ENCODE data around the gene FLT4. TPM values are rescaled to one million over a fixed set of nuclear protein-coding genes. Genes with fewer than 3 reads are reported as not detected.

FLT4 gene
- total RNA-seq, 6 experiments from 2014 or later: 5.3 to 15.1 (median 8.0) TPM

DNA sequence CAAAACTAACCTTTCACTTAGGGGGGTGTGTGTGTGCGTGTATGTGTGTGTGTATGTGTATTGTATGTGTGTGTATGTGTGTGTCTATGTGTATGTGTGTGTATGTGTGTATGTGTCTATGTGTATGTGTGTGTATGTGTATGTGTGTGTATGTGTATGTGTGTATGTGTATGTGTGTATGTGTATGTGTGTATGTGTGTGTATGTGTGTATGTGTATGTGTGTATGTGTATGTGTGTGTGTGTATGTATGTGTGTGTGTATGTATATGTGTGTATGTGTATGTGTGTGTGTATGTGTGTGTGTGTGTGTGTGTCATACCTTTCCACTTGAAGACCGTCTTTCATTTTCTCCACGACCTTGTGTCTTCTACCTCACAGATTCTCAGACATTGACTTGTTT is 20.8 kb upstream of the FLT4 start:
- ATAC-seq: no peak
- Histone ChIP-seq H3K27ac (no peak overlapping the region), H3K4me1 (no peaks in the 10 kb centered on the region), H3K36me3 (no peaks in the 10 kb centered on the region), H3K27me3 (peaks cover 3 to 6% of the 10 kb centered on the region in 2 donors), H3K9me3 (no peaks in the 10 kb centered on the region), H3K4me3 (no peak overlapping the region)
- intact Hi-C loops (cut with DNase I): no loop called here
- TF ChIP-seq CTCF (IDR thresholded peaks at IDR 0.05) (no peak), POLR2A (IDR thresholded peaks at IDR 0.05) (no peak)
- DNase-seq: no peak
- 86% methylated on average over 1 of the region's 3 CpGs for WGBS (ENCODE audit: insufficient coverage, low coverage, low lambda C conversion rate, missing lambda C conversion rate)

- no peaks in the 10 kb centered on the region for H3K36me3 ChIP-seq
- no peak for DNase-seq
- no peaks in the 10 kb centered on the region for H3K9me3 ChIP-seq
- ATAC-seq: no peak
- no peak for TF ChIP-seq POLR2A (IDR thresholded peaks at IDR 0.05)
- no peak for TF ChIP-seq CTCF (IDR thresholded peaks at IDR 0.05)
- no peaks in the 10 kb centered on the region for H3K4me1 ChIP-seq
- no peak overlapping the region for H3K27ac ChIP-seq
- 45% methylated on average over 3 of the region's 5 CpGs for WGBS (ENCODE audit: insufficient coverage, low coverage, low lambda C conversion rate, missing lambda C conversion rate)
- no peak overlapping the region for H3K4me3 ChIP-seq
- H3K27me3 ChIP-seq: peaks cover 3 to 6% of the 10 kb centered on the region in 2 donors
- intact Hi-C loops (cut with DNase I): no loop called here
These were observed 20.3 kb upstream of the FLT4 start for GRCh38 chr5:180669661-180670060.

- 56% methylated on average over 7 of the region's 17 CpGs for whole genome bisulfite sequencing (ENCODE audit: insufficient coverage, low coverage, low lambda C conversion rate, missing lambda C conversion rate)
- intact Hi-C loops (cut with DNase I): no loop called here
- no peak for DNase-seq
- peak in 2 of 4 donors; percentile 18 to 22 for ATAC-seq
- H3K4me1 ChIP-seq: no peaks in the 10 kb centered on the region
- H3K27me3 ChIP-seq: peaks cover 3 to 4% of the 10 kb centered on the region in 2 donors
- no peak for TF ChIP-seq CTCF (IDR thresholded peaks at IDR 0.05)
- no peak overlapping the region for H3K27ac ChIP-seq
- H3K36me3 ChIP-seq: no peaks in the 10 kb centered on the region
- no peak overlapping the region for H3K4me3 ChIP-seq
- no peaks in the 10 kb centered on the region for H3K9me3 ChIP-seq
These were observed 19.6 kb upstream of the FLT4 start for GRCh38 chr5:180668835-180669596.

GRCh38 chr5:180666812-180667211 is 17.4 kb upstream of the FLT4 start:
- 76% methylated on average over 9 of the region's 10 CpGs for whole genome bisulfite sequencing (ENCODE audit: insufficient coverage, low coverage, low lambda C conversion rate, missing lambda C conversion rate)
- TF ChIP-seq CTCF (IDR thresholded peaks at IDR 0.05) (no peak), POLR2A (IDR thresholded peaks at IDR 0.05) (no peak)
- Histone ChIP-seq H3K27me3 (no peaks in the 10 kb centered on the region), H3K27ac (no peak overlapping the region), H3K4me3 (no peak overlapping the region), H3K36me3 (no peaks in the 10 kb centered on the region), H3K4me1 (no peaks in the 10 kb centered on the region), H3K9me3 (no peaks in the 10 kb centered on the region)
- ATAC-seq (no peak), DNase-seq (no peak)
- intact Hi-C loops (cut with DNase I): no loop called here

All from right lobe of liver (tissue), 6 donors.